Activated CD8-positive, alpha-beta memory T cell treated with anti-CD3 and anti-CD28 coated beads, Interleukin-2, amount 50 U/mL, for 1 hour (primary cell): ENCODE results near the gene GSTO1.
A peak's percentile ranks its signal among the peaks of the same experiment; 100 is the strongest.
"Not testable (repeated sequence)": the region's sequence is repeated elsewhere in the genome, so short reads cannot be mapped to it uniquely, and the experiment has no call there.

ENCODE experiments used
- DNase-seq: peaks from one replicate; pipeline ENCODE4 v3.0.0-alpha.2; 2020; ENCODE audit errors: extremely low read depth

Gene GSTO1

GRCh38 chr10:104254493-104255310 lies at the start of gene GSTO1:
Gene GSTO1 (plus strand): TSS chr10:104254892. CDS start chr10:104254929, 37 bp downstream.
- no peak for DNase-seq

DNA sequence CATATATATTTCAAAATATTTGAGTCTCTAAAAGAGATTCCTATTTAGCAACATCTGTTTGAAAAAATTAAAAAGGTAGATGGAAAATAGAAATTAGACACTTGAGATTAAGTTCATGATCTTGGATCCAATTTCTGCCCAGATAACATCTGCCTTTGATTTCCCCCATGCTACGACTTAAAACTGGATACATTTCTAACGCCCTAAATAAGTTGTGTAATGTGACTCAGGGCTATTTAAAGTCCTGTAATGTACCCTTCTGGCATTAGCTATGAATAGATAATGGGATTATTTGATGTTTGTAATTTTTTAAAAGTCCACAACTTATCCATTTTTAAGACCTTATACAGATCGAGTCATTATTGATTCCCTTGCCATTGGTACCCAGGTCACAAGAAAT lies 46.0 kb upstream of the GSTO1 start:
- DNase-seq: no peak

GRCh38 chr10:104209575-104210198 lies 45.0 kb upstream of the GSTO1 start:
- DNase-seq: no peak

DNA sequence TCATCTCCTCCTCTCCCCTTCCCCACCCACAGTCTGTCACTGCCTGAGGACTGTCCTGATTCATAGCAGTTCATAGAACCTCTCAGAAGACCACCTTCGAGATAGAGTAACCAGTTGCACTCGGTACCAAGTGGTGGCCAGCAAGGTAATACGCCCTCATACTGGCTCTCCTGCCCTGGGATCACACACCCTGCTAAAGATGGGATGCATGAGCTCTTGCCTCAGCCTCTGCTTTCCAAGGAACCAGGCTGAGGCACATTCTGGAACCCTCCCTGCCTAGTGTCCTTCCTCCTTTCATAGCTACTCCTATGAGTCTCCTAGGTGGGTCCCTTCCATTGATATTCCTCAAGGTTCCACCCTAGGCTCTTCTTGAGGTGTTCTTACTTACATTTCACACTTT lies 38.1 kb upstream of the GSTO1 start:
- DNase-seq: no peak

DNA sequence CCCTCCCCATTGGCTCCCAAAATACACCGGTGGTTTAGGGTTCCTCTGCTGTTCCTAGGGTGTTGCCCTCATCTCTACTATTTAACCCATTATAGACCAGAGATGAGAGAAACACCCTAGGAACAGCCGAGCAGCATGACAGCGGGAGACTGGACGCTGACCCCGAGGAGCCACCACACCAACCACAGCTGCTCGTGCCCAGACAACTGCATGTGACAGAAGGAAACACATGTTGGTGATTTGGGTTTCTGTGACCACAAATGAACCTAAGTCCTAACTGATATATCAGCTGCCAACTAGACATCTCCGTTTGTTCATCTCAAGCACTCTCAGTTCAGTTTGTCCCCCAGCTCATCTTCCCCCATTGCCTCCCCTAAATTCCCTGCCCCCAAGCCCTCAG lies 35.9 kb upstream of the GSTO1 start:
- DNase-seq: no peak

- no peak for DNase-seq
Observed at GRCh38 chr10:104220522-104220921, 34.2 kb upstream of the GSTO1 start.

DNA sequence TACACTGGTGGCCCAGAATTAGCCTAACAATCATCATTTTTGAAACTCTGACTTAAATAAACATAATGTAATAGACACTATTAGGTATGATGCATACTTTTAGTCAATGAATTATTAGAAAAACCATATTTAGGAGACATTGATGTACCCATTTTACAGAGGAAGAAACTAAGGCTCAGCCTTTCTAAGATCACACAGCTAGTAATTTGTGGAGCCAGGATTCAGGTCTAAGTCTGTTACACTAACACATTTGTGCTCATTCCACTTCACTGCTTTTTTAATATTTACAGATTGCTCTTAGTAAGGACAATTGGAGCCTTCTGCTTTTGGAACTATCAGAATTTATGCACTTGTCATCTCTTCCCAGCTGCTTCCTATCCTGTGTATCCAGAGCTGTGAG lies 31.4 kb upstream of the GSTO1 start:
- DNase-seq: no peak

- no peak for DNase-seq
Observed at GRCh38 chr10:104230490-104230889, 24.2 kb upstream of the GSTO1 start.

- peak; percentile 97 for DNase-seq
Observed at GRCh38 chr10:104231784-104232612, 22.7 kb upstream of the GSTO1 start, which contains the start of gene CFAP43. Gene CFAP43 (minus strand): TSS chr10:104232364. CDS start chr10:104232246, 118 bp downstream.

- no peak for DNase-seq
Observed at GRCh38 chr10:104232613-104233102, 22.0 kb upstream of the GSTO1 start.

GRCh38 chr10:104233817-104234216 lies 20.9 kb upstream of the GSTO1 start:
- DNase-seq: no peak

DNA sequence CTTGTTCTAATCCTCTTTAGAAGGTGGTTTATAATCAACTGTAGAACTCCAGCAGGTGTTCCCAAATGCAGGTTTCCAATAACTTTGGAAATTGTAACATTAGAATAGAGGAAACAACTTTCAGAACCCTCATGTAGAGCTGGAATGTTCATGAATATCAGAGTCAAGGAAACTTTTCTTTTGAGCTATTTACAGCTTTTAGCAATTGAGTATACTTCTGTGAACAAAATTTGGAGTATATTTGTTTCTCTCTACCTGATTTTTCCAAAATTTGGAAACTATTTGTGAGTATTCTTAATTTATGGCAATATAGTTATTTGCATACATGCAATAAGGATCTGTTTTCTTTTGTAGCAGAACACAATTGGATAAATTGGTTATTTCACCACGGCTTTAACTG lies 19.8 kb upstream of the GSTO1 start:
- DNase-seq: no peak

DNA sequence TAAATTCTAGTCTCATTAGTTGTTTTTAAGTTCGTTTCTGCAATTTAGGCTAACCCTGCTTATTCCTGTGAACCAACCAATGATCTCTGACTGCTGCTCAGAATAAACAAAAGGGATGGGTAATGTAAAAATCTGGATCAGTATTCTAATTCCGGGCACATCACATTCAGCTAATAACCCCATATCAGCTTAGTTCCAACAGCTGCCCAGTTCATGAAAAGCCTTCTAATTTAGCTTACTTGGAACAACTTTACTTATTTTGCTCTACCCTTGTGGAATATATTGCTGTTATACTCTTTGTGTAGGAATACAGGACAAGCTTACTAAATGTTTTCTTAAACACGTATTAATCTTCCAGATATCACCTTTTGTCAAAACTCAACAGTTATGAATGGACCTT lies 18.9 kb upstream of the GSTO1 start:
- no peak for DNase-seq

- no peak for DNase-seq
Observed at GRCh38 chr10:104240078-104240477, 14.6 kb upstream of the GSTO1 start.

- no peak for DNase-seq
Observed at GRCh38 chr10:104242545-104242944, 12.1 kb upstream of the GSTO1 start.

- DNase-seq: not testable (repeated sequence)
Observed at GRCh38 chr10:104243009-104243408, 11.7 kb upstream of the GSTO1 start.

- no peak for DNase-seq
Observed at GRCh38 chr10:104243512-104243911, 11.2 kb upstream of the GSTO1 start.

GRCh38 chr10:104245066-104245632 lies 9.5 kb upstream of the GSTO1 start:
- DNase-seq: no peak

GRCh38 chr10:104246976-104247375 lies 7.7 kb upstream of the GSTO1 start:
- no peak for DNase-seq

GRCh38 chr10:104247513-104248146 lies 7.1 kb upstream of the GSTO1 start:
- DNase-seq: no peak

DNA sequence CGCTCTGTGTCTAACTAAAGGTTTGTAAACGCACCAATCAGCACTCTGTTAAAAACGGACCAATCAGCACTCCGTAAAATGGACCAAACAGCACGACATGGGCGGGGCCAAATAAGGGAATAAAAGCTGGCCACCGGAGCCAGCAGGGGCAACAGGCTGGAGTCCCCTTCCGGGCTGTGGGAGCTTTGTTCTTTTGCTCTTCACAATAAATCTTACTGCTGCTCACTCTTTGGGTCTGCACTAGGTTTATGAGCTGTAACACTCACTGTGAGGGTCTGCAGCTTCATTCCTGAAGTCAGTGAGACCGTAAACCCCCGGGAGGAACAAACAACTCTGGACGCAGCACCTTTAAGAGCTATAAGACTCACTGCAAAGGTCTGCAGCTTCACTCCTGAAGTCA lies 5.8 kb upstream of the GSTO1 start:
- not testable (repeated sequence) for DNase-seq
